K562 (cell line): ENCODE results near the gene PLAAT3. TPM values are rescaled to one million over a fixed set of nuclear protein-coding genes. Genes with fewer than 3 reads are reported as not detected.
A peak's percentile ranks its signal among the peaks of the same experiment; 100 is the strongest.

Experiments used
- ARNT ChIP-seq, 2 experiments: fragments of 450-650 bp; IDR thresholded peaks; 2 replicates each; pipeline ENCODE4 v1.6.1; 2016; ENCODE audit warnings: mild to moderate bottlenecking in 1 of 2
- ATF2 ChIP-seq: sonication (generic); formaldehyde crosslinking; IDR thresholded peaks from 2 replicates; pipeline ENCODE4 v1.8.1; 2022; ENCODE audit warnings: missing genetic modification reagents
- ATF7 ChIP-seq: fragments of 450-650 bp; IDR thresholded peaks from 2 replicates; pipeline ENCODE4 v1.7.1; 2014; ENCODE audit warnings: mild to moderate bottlenecking, moderate library complexity
- CBX1 ChIP-seq: sonication (generic); IDR thresholded peaks from 2 replicates; pipeline ENCODE4 v1.6.1; 2016; ENCODE audit warnings: antibody characterized with exemption, low read depth, mild to moderate bottlenecking
- CGGBP1 ChIP-seq: fragments of 250-450 bp; sonication (Bioruptor Pico); IDR thresholded peaks from 2 replicates; pipeline ENCODE4 v1.9.0; 2021; ENCODE audit warnings: mild to moderate bottlenecking
- DMBX1 ChIP-seq: fragments of 250-450 bp; sonication (Bioruptor Pico); IDR thresholded peaks from 2 replicates; pipeline ENCODE4 v1.8.0; 2022; ENCODE audit warnings: inconsistent platforms, mild to moderate bottlenecking, moderate library complexity, borderline replicate concordance
- HMG20A ChIP-seq: fragments of 450-650 bp; formaldehyde crosslinking; conservative IDR thresholded peaks from 2 replicates; pipeline ENCODE4 v1.4.0; 2020; ENCODE audit warnings: mild to moderate bottlenecking, mixed read lengths
- MAFF ChIP-seq: IDR thresholded peaks from 2 replicates; pipeline ENCODE4 v1.6.1; 2012; ENCODE audit warnings: low read length, improper control_type of control experiment
- MAFG ChIP-seq: fragments of 450-650 bp; conservative IDR thresholded peaks from 2 replicates; pipeline ENCODE4 v1.6.1; 2016; ENCODE audit warnings: missing genetic modification characterization, missing compliant biosample characterization
- MAFK ChIP-seq: IDR thresholded peaks from 2 replicates; pipeline ENCODE4 v1.6.1; 2011; ENCODE audit warnings: low read length, improper control_type of control experiment
- MEF2D ChIP-seq: conservative IDR thresholded peaks from 2 replicates; pipeline ENCODE4 v1.6.1; 2016; ENCODE audit warnings: low read depth, missing genetic modification characterization, missing compliant biosample characterization
- MEIS2 ChIP-seq: fragments of 450-650 bp; IDR thresholded peaks from 2 replicates; pipeline ENCODE4 v1.6.1; 2014; ENCODE audit warnings: mild to moderate bottlenecking; ENCODE audit not compliant: partially characterized antibody
- MIER1 ChIP-seq: fragments of 450-650 bp; IDR thresholded peaks from 2 replicates; pipeline ENCODE4 v1.6.1; 2016; ENCODE audit warnings: antibody characterized with exemption, mild to moderate bottlenecking, low read depth
- NFRKB ChIP-seq: fragments of 450-650 bp; IDR thresholded peaks from 2 replicates; pipeline ENCODE4 v1.6.1; 2016; ENCODE audit warnings: low read depth
- PHTF2 ChIP-seq: fragments of 250-450 bp; sonication (Bioruptor Pico); IDR thresholded peaks from 2 replicates; pipeline ENCODE4 v1.5.0; 2021; ENCODE audit warnings: mild to moderate bottlenecking
- POLR2B ChIP-seq: fragments of 450-650 bp; IDR thresholded peaks from 2 replicates; pipeline ENCODE4 v1.6.1; 2018; ENCODE audit warnings: low read depth; ENCODE audit not compliant: partially characterized antibody
- PRPF4 ChIP-seq: fragments of 200-400 bp; formaldehyde crosslinking; IDR thresholded peaks from one replicate; pipeline ENCODE4 v1.6.1; 2017; ENCODE audit warnings: low read length, low read depth, mild to moderate bottlenecking; ENCODE audit not compliant: insufficient read depth, poor library complexity, severe bottlenecking
- RBM14 ChIP-seq: fragments of 200-400 bp; formaldehyde crosslinking; IDR thresholded peaks from 2 replicates; pipeline ENCODE4 v1.6.1; 2018; ENCODE audit warnings: low read depth, mild to moderate bottlenecking, low read length, moderate library complexity, borderline replicate concordance; ENCODE audit not compliant: insufficient read depth
- SIRT6 ChIP-seq: IDR thresholded peaks from one replicate; pipeline ENCODE4 v1.6.1; 2012; ENCODE audit warnings: low read depth, mild to moderate bottlenecking, control low read depth, inconsistent platforms, low read length, moderate library complexity
- SRSF7 ChIP-seq: fragments of 200-400 bp; formaldehyde crosslinking; optimal IDR thresholded peaks from 2 replicates; pipeline ENCODE3; 2017; ENCODE audit warnings: mild to moderate bottlenecking, low read depth, low read length
- THRA ChIP-seq: fragments of 450-650 bp; IDR thresholded peaks from 2 replicates; pipeline ENCODE4 v1.6.1; 2017; ENCODE audit warnings: mild to moderate bottlenecking, moderate library complexity
- ZBTB17 ChIP-seq: fragments of 450-650 bp; formaldehyde crosslinking; IDR thresholded peaks from 2 replicates; pipeline ENCODE4 v1.4.0; 2020; ENCODE audit warnings: mild to moderate bottlenecking
- ZBTB7A ChIP-seq: IDR thresholded peaks from 2 replicates; pipeline ENCODE4 v1.6.1; 2011; ENCODE audit warnings: low read depth, mild to moderate bottlenecking, low read length, moderate library complexity, borderline replicate concordance; ENCODE audit not compliant: control insufficient read depth
- ZBTB8A ChIP-seq: fragments of 450-650 bp; IDR thresholded peaks from 2 replicates; pipeline ENCODE4 v1.6.1; 2018; ENCODE audit warnings: mild to moderate bottlenecking, moderate library complexity; ENCODE audit not compliant: partially characterized antibody
- ZFP91 ChIP-seq: sonication (generic); formaldehyde crosslinking; IDR thresholded peaks from 2 replicates; pipeline ENCODE4 v1.8.0; 2022; ENCODE audit warnings: mild to moderate bottlenecking, missing genetic modification reagents
- ZNF165 ChIP-seq: fragments of 250-450 bp; sonication (Bioruptor Pico); IDR thresholded peaks from 2 replicates; pipeline ENCODE4 v1.4.0; 2020; ENCODE audit warnings: borderline replicate concordance
- polyA plus RNA-seq, 8 experiments: library from polyadenylated mRNA; depleted of rRNA in 4 of 8; stranded (reverse) in 5 of 8; unstranded in 3 of 8; fragments of >200 nt; fragmentation: Nextera tagmentation in 2 of 8; fragmentation: Illumina TruSeq in 1 of 8; extraction: Ambion mirVana in 2 of 8; extraction: Trizol in 1 of 8; gene quantifications; 2 replicates each; pipeline versions ENCODE4 v1.2.1 to v1.2.3, GENCODE V29; 2011 to 2014; ENCODE audit warnings: inconsistent platforms in 1 of 8, missing spikeins in 1 of 8
- total RNA-seq, 7 experiments: library from RNA; depleted of rRNA in 6 of 7; stranded (reverse); fragments of >200 nt in 6 of 7; fragmentation: Illumina TruSeq in 2 of 7; extraction: Trizol in 2 of 7; gene quantifications; 2 replicates each; pipeline versions ENCODE4 v1.2.1 to v1.2.3, GENCODE V29; 2011 to 2021; ENCODE audit warnings: low replicate concordance in 1 of 7

Gene PLAAT3
- total and polyA plus RNA-seq, 9 of the 15 experiments (the other 6 are each of a cell fraction or from before 2014, with no cell fraction given): 0.80 to 2.7 (median 1.4) TPM

DNA sequence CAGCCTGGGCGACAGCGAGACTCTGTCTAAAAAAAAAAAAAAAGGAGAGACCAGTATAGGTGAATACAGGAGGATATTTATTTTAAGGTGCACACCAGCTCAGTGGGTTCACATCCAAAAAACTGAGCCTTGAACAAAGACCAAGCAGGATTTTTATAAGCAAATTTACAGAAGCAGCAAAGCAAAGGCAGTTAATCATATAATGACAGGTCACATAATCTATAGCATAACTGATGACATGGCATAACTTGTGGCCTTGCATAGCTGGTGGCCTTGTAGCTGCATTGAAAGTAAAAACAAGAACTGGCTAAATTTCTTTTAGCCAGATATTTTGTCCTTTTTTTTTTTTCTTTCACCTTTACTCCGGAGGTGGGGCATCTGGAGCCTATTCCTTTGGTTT, 2.7 kb upstream of the PLAAT3 start (continued):
- TF ChIP-seq ZFP91: no peak
- peak; percentile 77 for TF ChIP-seq MAFG
- peak; percentile 62 for TF ChIP-seq MAFF
- TF ChIP-seq THRA: no peak
- TF ChIP-seq ZNF165 (CRISPR knock-in tag): no peak
- TF ChIP-seq POLR2B: no peak
- no peak for TF ChIP-seq PRPF4
- TF ChIP-seq MEIS2: peak; percentile 89
- no peak for TF ChIP-seq PHTF2 (CRISPR knock-in tag)
- TF ChIP-seq MIER1: no peak
- TF ChIP-seq CGGBP1 (CRISPR knock-in tag): no peak
- no peak for TF ChIP-seq CBX1
- TF ChIP-seq RBM14: no peak
- no peak for TF ChIP-seq ZBTB17 (CRISPR knock-in tag)
- TF ChIP-seq ZBTB8A: no peak
- TF ChIP-seq NFRKB: no peak
- TF ChIP-seq MEF2D (tag): no peak
- no peak for TF ChIP-seq DMBX1 (CRISPR knock-in tag)
- no peak for TF ChIP-seq SRSF7
- TF ChIP-seq ATF7: no peak
- TF ChIP-seq ARNT (IDR thresholded peaks at IDR 0.05): no peak
- TF ChIP-seq MAFK: peak; percentile 79
- no peak for TF ChIP-seq HMG20A (CRISPR knock-in tag)
- no peak for TF ChIP-seq ZBTB7A
- TF ChIP-seq ATF2: no peak
- TF ChIP-seq SIRT6: no peak
